ENCODE data around the gene COPS2. TPM values are rescaled to one million over a fixed set of nuclear protein-coding genes. Genes with fewer than 3 reads are reported as not detected.

Gene COPS2
- 52.3 TPM for total RNA-seq

GRCh38 chr15:49155110-49155833, at the start of gene COPS2:
TSS of gene COPS2 (minus strand) at chr15:49155599. CDS start at chr15:49155578, 21 bp downstream.

GRCh38 chr15:49169880-49170597, 14.6 kb upstream of the COPS2 start, which contains the start of gene GALK2:
TSS of gene GALK2 (plus strand) at chr15:49170247. CDS start at chr15:49170323, 76 bp downstream.

Small RNA genes lying within 50 kb of the gene (small RNA-seq; reads per million reads assigned to genes)
- gene MIR4716 (ENCODE audit: low replicate concordance) (not detected), gene RF00019 (ENCODE audit: low replicate concordance) (not detected), gene RN7SL307P (ENCODE audit: low replicate concordance) (not detected)

Other genes with a start within 250 kb of the COPS2 start
- gene SHC4, start 191.7 kb downstream of the COPS2 start, total RNA-seq: 2.0 TPM
- gene SECISBP2L, start 109.2 kb downstream of the COPS2 start, total RNA-seq: 58.8 TPM
- gene GALK2, start 14.6 kb upstream of the COPS2 start, total RNA-seq: 55.4 TPM